HG02973 (cell line): ENCODE data around the gene SLC9A7.

Source experiments
- ATAC-seq: cut with Tn5 transposase; IDR thresholded peaks from one replicate; pipeline ENCODE4 v1.9.1; 2021; ENCODE audit warnings: moderate library complexity; ENCODE audit not compliant: unreplicated experiment

Gene SLC9A7

GRCh38 chrX:46611658-46612362 lies 147.1 kb downstream of the SLC9A7 start:
- ATAC-seq: no peak

GRCh38 chrX:46610070-46610658 lies 148.8 kb downstream of the SLC9A7 start:
- ATAC-seq: no peak

- ATAC-seq: no peak
Measured at GRCh38 chrX:46607916-46608315, 151.0 kb downstream of the SLC9A7 start.

- ATAC-seq: no peak
Measured at GRCh38 chrX:46602468-46603102, 156.3 kb downstream of the SLC9A7 start.

GRCh38 chrX:46601283-46601682 lies 157.6 kb downstream of the SLC9A7 start:
- ATAC-seq: no peak

GRCh38 chrX:46599051-46599560 lies 159.8 kb downstream of the SLC9A7 start:
- ATAC-seq: no peak

- no peak for ATAC-seq
Measured at GRCh38 chrX:46597771-46598170, 161.1 kb downstream of the SLC9A7 start.

- no peak for ATAC-seq
Measured at GRCh38 chrX:46597208-46597607, 161.7 kb downstream of the SLC9A7 start.

- ATAC-seq: no peak
Measured at GRCh38 chrX:46595084-46595483, 163.8 kb downstream of the SLC9A7 start.

- no peak for ATAC-seq
Measured at GRCh38 chrX:46589977-46590723, 168.8 kb downstream of the SLC9A7 start.

GRCh38 chrX:46588263-46588662 lies 170.7 kb downstream of the SLC9A7 start:
- no peak for ATAC-seq

GRCh38 chrX:46587753-46588171 lies 171.2 kb downstream of the SLC9A7 start:
- no peak for ATAC-seq

GRCh38 chrX:46587158-46587557 lies 171.8 kb downstream of the SLC9A7 start:
- peak; percentile 87 for ATAC-seq

GRCh38 chrX:46584736-46585135 lies 174.2 kb downstream of the SLC9A7 start:
- ATAC-seq: no peak

GRCh38 chrX:46582966-46583365 lies 176.0 kb downstream of the SLC9A7 start:
- no peak for ATAC-seq

GRCh38 chrX:46582325-46582724 lies 176.6 kb downstream of the SLC9A7 start:
- no peak for ATAC-seq

- no peak for ATAC-seq
Measured at GRCh38 chrX:46580613-46581012, 178.3 kb downstream of the SLC9A7 start.

GRCh38 chrX:46579250-46579649 lies 179.7 kb downstream of the SLC9A7 start:
- no peak for ATAC-seq

GRCh38 chrX:46577221-46578005 lies 181.5 kb downstream of the SLC9A7 start:
- no peak for ATAC-seq

- ATAC-seq: no peak
Measured at GRCh38 chrX:46576458-46576857, 182.5 kb downstream of the SLC9A7 start.

- ATAC-seq: no peak
Measured at GRCh38 chrX:46575991-46576392, 182.9 kb downstream of the SLC9A7 start.
